IPS DF 6.9 (cell line): Measurements from ENCODE around the gene GJB4.

Source experiments
- DNase-seq: peaks from one replicate; pipeline ENCODE4 v3.0.0-alpha.2; 2013; ENCODE audit warnings: low read depth, low spot score
- H3K27ac ChIP-seq: one replicate; pipeline ENCODE4 v1.5.1; 2013; ENCODE audit warnings: low read length, control low read depth
- H3K27me3 ChIP-seq: 2 replicates; pipeline ENCODE4 v1.6.1; 2013; ENCODE audit warnings: mild to moderate bottlenecking, low read length; ENCODE audit not compliant: control insufficient read depth, insufficient read depth
- H3K36me3 ChIP-seq: 2 replicates; pipeline ENCODE4 v1.6.1; 2013; ENCODE audit warnings: low read length; ENCODE audit not compliant: control insufficient read depth, insufficient read depth
- H3K4me1 ChIP-seq: 2 replicates; pipeline ENCODE4 v1.6.1; 2013; ENCODE audit warnings: low read length; ENCODE audit not compliant: control insufficient read depth, insufficient read depth
- H3K4me3 ChIP-seq: 2 replicates; pipeline ENCODE4 v1.5.1; 2013; ENCODE audit warnings: mild to moderate bottlenecking, low read length
- H3K9me3 ChIP-seq: 2 replicates; pipeline ENCODE4 v1.6.1; 2013; ENCODE audit warnings: low read length, inconsistent platforms; ENCODE audit not compliant: control insufficient read depth, insufficient read depth
- WGBS: extraction: QIAGEN DNeasy Blood & Tissue Kit; methylation state at CpG from one replicate; pipeline ENCODE4 v1.1.7; 2013; ENCODE audit warnings: mixed read lengths, missing lambda C conversion rate; ENCODE audit not compliant: insufficient read length, insufficient coverage; 5-methylcytosine and 5-hydroxymethylcytosine counted together

Gene GJB4

GRCh38 chr1:34785875-34786470, 26.4 kb downstream of the GJB4 start:
- WGBS, result no CpG with 5 or more reads among the region's 4 CpGs
- H3K9me3 ChIP-seq, result no peaks in the 10 kb centered on the region
- H3K27ac ChIP-seq, result no peak overlapping the region
- H3K4me1 ChIP-seq, result no peaks in the 10 kb centered on the region
- H3K36me3 ChIP-seq, result no peaks in the 10 kb centered on the region
- no peak for DNase-seq
- no peak overlapping the region for H3K4me3 ChIP-seq
- no peaks in the 10 kb centered on the region; the same call in 1 of the 2 replicates for H3K27me3 ChIP-seq

GRCh38 chr1:34786521-34787325, 27.2 kb downstream of the GJB4 start:
- Histone ChIP-seq H3K27ac (no peak overlapping the region), H3K4me3 (no peak overlapping the region), H3K27me3 (no peaks in the 10 kb centered on the region; the same call in 1 of the 2 replicates), H3K4me1 (no peaks in the 10 kb centered on the region), H3K9me3 (no peaks in the 10 kb centered on the region), H3K36me3 (no peaks in the 10 kb centered on the region)
- peak; percentile 61 for DNase-seq
- no CpG with 5 or more reads among the region's 14 CpGs for WGBS

- 0 out of 2 replicates have a peak, but pooled peaks cover 2% of the 10 kb centered on the region for H3K4me1 ChIP-seq
- H3K4me3 ChIP-seq, result no peak overlapping the region
- no peaks in the 10 kb centered on the region for H3K36me3 ChIP-seq
- H3K9me3 ChIP-seq, result no peaks in the 10 kb centered on the region
- no peaks in the 10 kb centered on the region for H3K27me3 ChIP-seq
- DNase-seq, result peak; percentile 41
- no CpG with 5 or more reads among the region's 9 CpGs for WGBS
- no peak overlapping the region for H3K27ac ChIP-seq
Observed at GRCh38 chr1:34787461-34788420, 28.2 kb downstream of the GJB4 start.

- whole genome bisulfite sequencing, result no CpG with 5 or more reads among the region's 6 CpGs
- H3K27ac ChIP-seq, result no peak overlapping the region
- no peak for DNase-seq
- no peaks in the 10 kb centered on the region for H3K36me3 ChIP-seq
- 0 out of 2 replicates have a peak, but pooled peaks cover 2% of the 10 kb centered on the region for H3K4me1 ChIP-seq
- no peaks in the 10 kb centered on the region; the same call in 1 of the 2 replicates for H3K27me3 ChIP-seq
- H3K9me3 ChIP-seq, result no peaks in the 10 kb centered on the region
- no peak overlapping the region for H3K4me3 ChIP-seq
Observed at GRCh38 chr1:34790985-34791384, 31.4 kb downstream of the GJB4 start.

- Histone ChIP-seq H3K4me3 (peak overlapping the region; percentile 53; the same call in 1 of the 2 replicates), H3K27me3 (no peaks in the 10 kb centered on the region; the same call in 1 of the 2 replicates), H3K36me3 (no peaks in the 10 kb centered on the region), H3K4me1 (peaks cover 2% of the 10 kb centered on the region; the same call in 1 of the 2 replicates), H3K27ac (no peak overlapping the region), H3K9me3 (no peaks in the 10 kb centered on the region)
- DNase-seq, result no peak
- WGBS, result no CpG with 5 or more reads among the region's 10 CpGs
Observed at GRCh38 chr1:34792424-34792823, 32.9 kb downstream of the GJB4 start.

GRCh38 chr1:34792868-34793727, 33.6 kb downstream of the GJB4 start, which contains the start of gene GJA4:
Gene GJA4, plus strand, starts transcription at chr1:34792999. Its CDS starts 1,215 bp downstream, at chr1:34794214.
- peaks cover 2% of the 10 kb centered on the region; the same call in 1 of the 2 replicates for H3K4me1 ChIP-seq
- peak within 1 kb of the TSS; percentile 53; the same call in 1 of the 2 replicates for H3K4me3 ChIP-seq
- no peak for DNase-seq
- no peaks in the 10 kb centered on the region for H3K9me3 ChIP-seq
- H3K27me3 ChIP-seq, result no peaks in the 10 kb centered on the region; the same call in 1 of the 2 replicates
- H3K36me3 ChIP-seq, result no peaks in the 10 kb centered on the region
- H3K27ac ChIP-seq, result no peak within 1 kb of the TSS
- WGBS, result no CpG with 5 or more reads among the region's 45 CpGs

GRCh38 chr1:34794001-34794789, 34.7 kb downstream of the GJB4 start:
- no CpG with 5 or more reads among the region's 40 CpGs for whole genome bisulfite sequencing
- Histone ChIP-seq H3K27me3 (no peaks in the 10 kb centered on the region; the same call in 1 of the 2 replicates), H3K9me3 (no peaks in the 10 kb centered on the region), H3K4me1 (peaks cover 2% of the 10 kb centered on the region; the same call in 1 of the 2 replicates), H3K27ac (no peak overlapping the region), H3K4me3 (no peak overlapping the region), H3K36me3 (no peaks in the 10 kb centered on the region)
- no peak for DNase-seq

- no peak overlapping the region for H3K4me3 ChIP-seq
- WGBS, result no CpG with 5 or more reads among the region's 12 CpGs
Observed at GRCh38 chr1:34794790-34795180, 35.2 kb downstream of the GJB4 start.

GRCh38 chr1:34795916-34796315, 36.4 kb downstream of the GJB4 start:
- no peak for DNase-seq
- H3K4me1 ChIP-seq, result peaks cover 2% of the 10 kb centered on the region; the same call in 1 of the 2 replicates
- H3K9me3 ChIP-seq, result no peaks in the 10 kb centered on the region
- H3K4me3 ChIP-seq, result no peak overlapping the region
- no peaks in the 10 kb centered on the region for H3K36me3 ChIP-seq
- H3K27ac ChIP-seq, result no peak overlapping the region
- H3K27me3 ChIP-seq, result no peaks in the 10 kb centered on the region; the same call in 1 of the 2 replicates
- no CpG with 5 or more reads among the region's 6 CpGs for WGBS

More at GRCh38 chr1:34794790-34795180, 35.2 kb downstream of the GJB4 start:
- DNase-seq, result no peak
- Histone ChIP-seq H3K4me1 (peaks cover 2% of the 10 kb centered on the region; the same call in 1 of the 2 replicates), H3K9me3 (no peaks in the 10 kb centered on the region), H3K36me3 (no peaks in the 10 kb centered on the region), H3K27me3 (no peaks in the 10 kb centered on the region; the same call in 1 of the 2 replicates), H3K27ac (no peak overlapping the region)
